Measurements from ENCODE around the gene METTL24. TPM values are rescaled to one million over a fixed set of nuclear protein-coding genes. Genes with fewer than 3 reads are reported as not detected.
"Not testable (repeated sequence)": the region's sequence is repeated elsewhere in the genome, so short reads cannot be mapped to it uniquely, and the experiment has no call there.

Gene METTL24
- total and polyA plus RNA-seq, 10 of the 15 experiments (the other 5 are each of a cell fraction or from before 2014, with no cell fraction given), result 0.20 TPM; not detected in 9

GRCh38 chr6:110282412-110282811 is 75.7 kb downstream of the METTL24 start (continued):
- TF ChIP-seq ZBTB40 (IDR thresholded peaks at IDR 0.05; ENCODE audit: borderline replicate concordance) (no peak), RBBP5 (conservative IDR thresholded peaks at IDR 0.05) (no peak), POLR2AphosphoS5 (IDR thresholded peaks at IDR 0.05; ENCODE audit: low read length) (no peak), POLR2A (IDR thresholded peaks at IDR 0.05; ENCODE audit: low read depth, low read length) (no peak), NFYB (IDR thresholded peaks at IDR 0.05; ENCODE audit: insufficient read depth, low read depth, low read length) (no peak), SMAD5 (IDR thresholded peaks at IDR 0.05; ENCODE audit: low read depth) (no peak)

GRCh38 chr6:110277100-110277665 is 81.0 kb downstream of the METTL24 start:
- Histone ChIP-seq H4K20me1 (ENCODE audit: control insufficient read depth, insufficient read depth) (no peaks in the 10 kb centered on the region), H3K9ac (ENCODE audit: control insufficient read depth, insufficient read depth, low read length) (no peak overlapping the region), H3K4me3 (no peak overlapping the region), H3K27me3 (replicated peaks in 1 of 2; ENCODE audit: control insufficient read depth in 2 of 2, insufficient read depth in 2 of 2, low read length in 1 of 2) (no peaks in the 10 kb centered on the region), H3K27ac (ENCODE audit: control insufficient read depth, insufficient read depth) (no peak overlapping the region), H3K4me2 (ENCODE audit: control insufficient read depth, insufficient read depth) (no peak overlapping the region), H2AFZ (ENCODE audit: control insufficient read depth, low read depth, low read length) (no peak overlapping the region), H3K36me3 (ENCODE audit: control insufficient read depth in 2 of 2, insufficient read depth in 2 of 2, low read length in 1 of 2) (no peaks in the 10 kb centered on the region), H3K79me2 (ENCODE audit: control insufficient read depth, insufficient read depth, low read length) (no peaks in the 10 kb centered on the region), H3K4me1 (ENCODE audit: control insufficient read depth, insufficient read depth, low read length) (no peaks in the 10 kb centered on the region), H3K9me3 (replicated peaks; ENCODE audit: control insufficient read depth, insufficient read depth, low read length) (no peaks in the 10 kb centered on the region)
- in situ Hi-C loops (cut with MboI) (no loop called here), intact Hi-C loops (cut with micrococcal nuclease; ENCODE audit: unreplicated experiment) (no loop called here)
- ChIA-PET RAD21 (ENCODE audit: unreplicated experiment) (no interaction called here), CTCF (interaction anchor here (0.7 to 1.2 kb wide), 2 partner anchors 16 to 1397 kb away, joined by 3 read pairs; no protein-coding TSS in a partner anchor), POLR2A (no interaction called here), SMC1A (ENCODE audit: uncharacterized antibody, unreplicated experiment) (no interaction called here)
- TF ChIP-seq EZH2 (IDR thresholded peaks at IDR 0.05; ENCODE audit: borderline replicate concordance, control insufficient read depth, low read depth, low read length), result no peak
- DNase-seq (ENCODE audit: low read depth, low spot score) (no peak), ATAC-seq (no peak), FAIRE-seq (no peak)
- BruUV-seq (replicated peaks), result no TSS peak
- 27% methylated on average over 7 of the region's 7 CpGs for WGBS (ENCODE audit: insufficient coverage, insufficient replicate concordance, low lambda C conversion rate, missing lambda C conversion rate)

GRCh38 chr6:110272781-110273180 is 85.4 kb downstream of the METTL24 start:
- H3K27ac ChIP-seq (ENCODE audit: control insufficient read depth, insufficient read depth); RAD21 ChIA-PET (ENCODE audit: unreplicated experiment); BruUV-seq (replicated peaks); H3K4me3 ChIP-seq; H3K4me1 ChIP-seq (ENCODE audit: control insufficient read depth, insufficient read depth, low read length); H3K79me2 ChIP-seq (ENCODE audit: control insufficient read depth, insufficient read depth, low read length); H3K9me3 ChIP-seq (replicated peaks; ENCODE audit: control insufficient read depth, insufficient read depth, low read length); H2AFZ ChIP-seq (ENCODE audit: control insufficient read depth, low read depth, low read length); H3K36me3 ChIP-seq (ENCODE audit: control insufficient read depth in 2 of 2, insufficient read depth in 2 of 2, low read length in 1 of 2); ATAC-seq; DNase-seq (ENCODE audit: low read depth, low spot score); FAIRE-seq; H3K27me3 ChIP-seq (replicated peaks in 1 of 2; ENCODE audit: control insufficient read depth in 2 of 2, insufficient read depth in 2 of 2, low read length in 1 of 2); intact Hi-C loops (cut with micrococcal nuclease; ENCODE audit: unreplicated experiment); H3K9ac ChIP-seq (ENCODE audit: control insufficient read depth, insufficient read depth, low read length); POLR2A ChIA-PET; H4K20me1 ChIP-seq (ENCODE audit: control insufficient read depth, insufficient read depth); SMC1A ChIA-PET (ENCODE audit: uncharacterized antibody, unreplicated experiment); CTCF ChIA-PET; H3K4me2 ChIP-seq (ENCODE audit: control insufficient read depth, insufficient read depth); in situ Hi-C loops (cut with MboI): not testable (repeated sequence)

Data from GM12878 (cell line).